HEK293 (cell line): ENCODE data around the gene TIRAP.

ENCODE experiments used
- CTCF ChIA-PET: fragments of 350-600 bp; formaldehyde crosslinking; extraction: SDS; loops from one replicate; lab custom pipeline; 2021; ENCODE audit warnings: antibody characterized with exemption; lab: Yijun Ruan, JAX
- POLR2A ChIA-PET: fragments of 300-600 bp; formaldehyde crosslinking; extraction: SDS; loops from one replicate; lab custom pipeline; 2020; ENCODE audit warnings: antibody characterized with exemption, inconsistent platforms; lab: Yijun Ruan, JAX
- H3K27ac ChIP-seq: fragments of 200-500 bp; sonication (Bioruptor generic); 2 replicates; pipeline ENCODE4 v1.5.1; 2014; ENCODE audit warnings: low read depth, low read length, control low read depth, inconsistent platforms; ENCODE audit errors: extremely low read depth
- H3K36me3 ChIP-seq, 2 experiments: fragments of 200-500 bp in 1 of 2; sonication (Bioruptor generic) in 1 of 2; 1 replicate in 1 of 2; 2 replicates in 1 of 2; pipeline ENCODE4 v1.5.1; 2014 to 2017; ENCODE audit warnings: inconsistent platforms in 2 of 2, low read length in 2 of 2; ENCODE audit not compliant: control insufficient read depth in 2 of 2, insufficient read depth in 1 of 2
- H3K4me1 ChIP-seq: fragments of 200-500 bp; sonication (Bioruptor generic); 2 replicates; pipeline ENCODE4 v1.5.1; 2014; ENCODE audit warnings: mild to moderate bottlenecking, low read length, inconsistent platforms; ENCODE audit not compliant: control insufficient read depth, insufficient read depth
- H3K4me3 ChIP-seq: 2 replicates; pipeline ENCODE4 v1.5.1; 2011; ENCODE audit warnings: low read depth, mild to moderate bottlenecking, control low read depth, low read length, moderate library complexity
- H3K9me3 ChIP-seq: fragments of 200-500 bp; sonication (Bioruptor generic); 2 replicates; pipeline ENCODE4 v1.5.1; 2014; ENCODE audit warnings: low read depth, low read length, inconsistent platforms; ENCODE audit not compliant: control insufficient read depth, insufficient read depth
- BCL11B ChIP-seq: fragments of 450-650 bp; formaldehyde crosslinking; IDR thresholded peaks from 2 replicates; pipeline ENCODE4 v1.5.1; 2016; ENCODE audit warnings: low read depth, missing biosample characterization, missing genetic modification characterization
- GLI4 ChIP-seq: fragments of 450-650 bp; formaldehyde crosslinking; IDR thresholded peaks from 2 replicates; pipeline ENCODE4 v1.5.1; 2016; ENCODE audit warnings: missing biosample characterization, missing genetic modification characterization
- PRDM10 ChIP-seq: fragments of 450-650 bp; formaldehyde crosslinking; IDR thresholded peaks from 2 replicates; pipeline ENCODE4 v1.5.1; 2016; ENCODE audit warnings: missing biosample characterization, missing genetic modification characterization
- TSHZ1 ChIP-seq: fragments of 450-650 bp; formaldehyde crosslinking; IDR thresholded peaks from 2 replicates; pipeline ENCODE4 v1.5.1; 2016; ENCODE audit warnings: missing biosample characterization, missing genetic modification characterization, borderline replicate concordance
- ZNF274 ChIP-seq, 2 experiments: fragments of 200-500 bp in 1 of 2; fragments of 450-650 bp in 1 of 2; sonication (Bioruptor generic) in 1 of 2; formaldehyde crosslinking in 1 of 2; IDR thresholded peaks; 2 replicates each; pipeline versions ENCODE4 v1.5.1 to v1.6.1; 2014 to 2016; ENCODE audit warnings: borderline replicate concordance in 1 of 2, inconsistent platforms in 1 of 2, low read length in 1 of 2, missing biosample characterization in 1 of 2, missing genetic modification characterization in 1 of 2
- ZNF335 ChIP-seq: fragments of 450-650 bp; formaldehyde crosslinking; conservative IDR thresholded peaks from 2 replicates; pipeline ENCODE4 v1.5.1; 2016; ENCODE audit warnings: missing biosample characterization, missing genetic modification characterization
- ZNF354C ChIP-seq: fragments of 450-650 bp; formaldehyde crosslinking; IDR thresholded peaks from 2 replicates; pipeline ENCODE4 v1.5.1; 2016; ENCODE audit warnings: missing biosample characterization, missing genetic modification characterization, low read depth, borderline replicate concordance
- ZNF521 ChIP-seq: fragments of 450-650 bp; formaldehyde crosslinking; IDR thresholded peaks from 2 replicates; pipeline ENCODE4 v1.5.1; 2017; ENCODE audit warnings: missing biosample characterization, mild to moderate bottlenecking, missing genetic modification characterization
- ZNF549 ChIP-seq: fragments of 450-650 bp; IDR thresholded peaks from 2 replicates; pipeline ENCODE4 v1.5.1; 2018; ENCODE audit warnings: missing biosample characterization, missing genetic modification characterization, mild to moderate bottlenecking, inconsistent platforms, moderate library complexity
- ZNF654 ChIP-seq: fragments of 450-650 bp; formaldehyde crosslinking; IDR thresholded peaks from 2 replicates; pipeline ENCODE4 v1.5.1; 2016; ENCODE audit warnings: low read depth, missing biosample characterization, missing genetic modification characterization
- ZNF692 ChIP-seq: fragments of 450-650 bp; formaldehyde crosslinking; IDR thresholded peaks from 2 replicates; pipeline ENCODE4 v1.5.1; 2016; ENCODE audit warnings: missing biosample characterization, missing genetic modification characterization
- ZNF76 ChIP-seq: fragments of 450-650 bp; formaldehyde crosslinking; IDR thresholded peaks from 2 replicates; pipeline ENCODE4; 2016; ENCODE audit warnings: low read depth, missing biosample characterization, missing genetic modification characterization, borderline replicate concordance
- TF ChIP-seq, protein P1 (sequence below): fragments of 450-650 bp; formaldehyde crosslinking; IDR thresholded peaks from 2 replicates; pipeline ENCODE4 v1.5.0; 2017; ENCODE audit warnings: missing biosample characterization, missing genetic modification characterization, borderline replicate concordance

Gene TIRAP

GRCh38 chr11:126312961-126313360, 30.1 kb downstream of the TIRAP start (continued):
- no peak for TF ChIP-seq PRDM10 (tag by site-specific recombination)
- TF ChIP-seq ZNF549 (tag by site-specific recombination): no peak
- TF ChIP-seq, all 188 proteins: peak for 0

GRCh38 chr11:126313826-126314225, 30.9 kb downstream of the TIRAP start:
- no peaks in the 10 kb centered on the region for H3K9me3 ChIP-seq
- ChIA-PET CTCF (no interaction called here), POLR2A (interaction anchor here (0.6 kb wide), 1 partner anchor 407 kb away, joined by 4 read pairs; no protein-coding TSS in a partner anchor)
- TF ChIP-seq ZNF335 (tag by site-specific recombination) (no peak), BCL11B (tag by site-specific recombination) (no peak), ZNF76 (tag by site-specific recombination) (no peak)
- TF ChIP-seq, all 188 proteins: peak for 0
- Histone ChIP-seq H3K4me1 (peaks cover 9% of the 10 kb centered on the region), H3K36me3 (peaks cover 0 to 3% of the 10 kb centered on the region in 2 experiments; a peak in 1 of 3 replicates), H3K27ac (no peak overlapping the region), H3K4me3 (no peak overlapping the region)

- H3K4me3 ChIP-seq: no peak overlapping the region
- TF ChIP-seq ZNF654 (tag by site-specific recombination) (no peak), ZNF521 (tag by site-specific recombination) (no peak), GLI4 (tag by site-specific recombination) (no peak), ZNF692 (tag by site-specific recombination) (no peak), ZNF76 (tag by site-specific recombination) (no peak), ZNF274 (IDR thresholded peaks at IDR 0.05; ENCODE audit: low read length) (no peak), ZNF274 (tag by site-specific recombination; IDR thresholded peaks at IDR 0.05; ENCODE audit: borderline replicate concordance) (no peak), TSHZ1 (no peak), ZNF354C (tag by site-specific recombination) (no peak)
- TF ChIP-seq, protein P1, sequence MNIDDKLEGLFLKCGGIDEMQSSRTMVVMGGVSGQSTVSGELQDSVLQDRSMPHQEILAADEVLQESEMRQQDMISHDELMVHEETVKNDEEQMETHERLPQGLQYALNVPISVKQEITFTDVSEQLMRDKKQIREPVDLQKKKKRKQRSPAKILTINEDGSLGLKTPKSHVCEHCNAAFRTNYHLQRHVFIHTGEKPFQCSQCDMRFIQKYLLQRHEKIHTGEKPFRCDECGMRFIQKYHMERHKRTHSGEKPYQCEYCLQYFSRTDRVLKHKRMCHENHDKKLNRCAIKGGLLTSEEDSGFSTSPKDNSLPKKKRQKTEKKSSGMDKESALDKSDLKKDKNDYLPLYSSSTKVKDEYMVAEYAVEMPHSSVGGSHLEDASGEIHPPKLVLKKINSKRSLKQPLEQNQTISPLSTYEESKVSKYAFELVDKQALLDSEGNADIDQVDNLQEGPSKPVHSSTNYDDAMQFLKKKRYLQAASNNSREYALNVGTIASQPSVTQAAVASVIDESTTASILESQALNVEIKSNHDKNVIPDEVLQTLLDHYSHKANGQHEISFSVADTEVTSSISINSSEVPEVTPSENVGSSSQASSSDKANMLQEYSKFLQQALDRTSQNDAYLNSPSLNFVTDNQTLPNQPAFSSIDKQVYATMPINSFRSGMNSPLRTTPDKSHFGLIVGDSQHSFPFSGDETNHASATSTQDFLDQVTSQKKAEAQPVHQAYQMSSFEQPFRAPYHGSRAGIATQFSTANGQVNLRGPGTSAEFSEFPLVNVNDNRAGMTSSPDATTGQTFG (tag by site-specific recombination): no peak
- peaks cover 0 to 3% of the 10 kb centered on the region in 2 experiments; a peak in 1 of 3 replicates for H3K36me3 ChIP-seq
- no peak overlapping the region for H3K27ac ChIP-seq
- H3K9me3 ChIP-seq: no peaks in the 10 kb centered on the region
- CTCF ChIA-PET: interaction anchor here (0.6 to 1.1 kb wide), 4 partner anchors 124 to 673 kb away, joined by 3 to 7 read pairs (median 4); no protein-coding TSS in a partner anchor
- peaks cover 9% of the 10 kb centered on the region for H3K4me1 ChIP-seq
- POLR2A ChIA-PET: interaction anchor here (1.6 to 1.9 kb wide), 2 partner anchors 37 to 38 kb away, joined by 3 to 11 read pairs; partner anchors contain the start of gene ST3GAL4
These were observed 34.5 kb downstream of the TIRAP start for GRCh38 chr11:126317432-126317755.
